OCI-LY7 (cell line): Measurements from ENCODE around the gene ECT2L. TPM values are rescaled to one million over a fixed set of nuclear protein-coding genes. Genes with fewer than 3 reads are reported as not detected.
A peak's percentile ranks its signal among the peaks of the same experiment; 100 is the strongest.

Source experiments
- BruUV-seq: library from RNA; stranded (reverse); fragments of 400-500 nt; replicated peaks from 2 replicates; lab custom pipeline; 2021; lab: Mats Ljungman, UMichigan
- CTCF ChIA-PET: fragments of 300-600 bp; sonication (Branson Sonifier 250); formaldehyde crosslinking; loops from one replicate; lab custom pipeline; 2022; ENCODE audit warnings: antibody characterized with exemption; ENCODE audit not compliant: unreplicated experiment; lab: Charles Lee
- POLR2A ChIA-PET: fragments of 300-600 bp; sonication (Branson Sonifier 250); formaldehyde crosslinking; loops from one replicate; lab custom pipeline; 2022; ENCODE audit warnings: antibody characterized with exemption; lab: Charles Lee
- DNase-seq: peaks from one replicate; pipeline ENCODE4 v3.0.0-alpha.2; 2015; ENCODE audit warnings: low spot score
- H2AFZ ChIP-seq: fragments of 200-600 bp; sonication (generic), shearing (Covaris generic); 2 replicates; pipeline ENCODE4 v1.6.1; 2014; ENCODE audit warnings: mild to moderate bottlenecking, antibody characterized with exemption, low read length, moderate library complexity
- H3K27ac ChIP-seq: fragments of 200-600 bp; sonication (generic); 2 replicates; pipeline ENCODE4 v1.5.1; 2014; ENCODE audit warnings: mixed run types, low read depth, mild to moderate bottlenecking, moderate library complexity, low read length, inconsistent platforms; ENCODE audit not compliant: poor library complexity, severe bottlenecking
- H3K36me3 ChIP-seq: fragments of 200-600 bp; sonication (generic); 2 replicates; pipeline ENCODE4 v1.6.1; 2014; ENCODE audit warnings: mild to moderate bottlenecking, antibody characterized with exemption, low read length, moderate library complexity, mixed read lengths; ENCODE audit not compliant: insufficient read depth
- H3K4me1 ChIP-seq: fragments of 200-600 bp; sonication (generic); 2 replicates; pipeline ENCODE4 v1.5.1; 2014; ENCODE audit warnings: mild to moderate bottlenecking, low read length; ENCODE audit not compliant: insufficient read depth, poor library complexity, severe bottlenecking
- H3K4me2 ChIP-seq: fragments of 200-600 bp; sonication (generic); 2 replicates; pipeline ENCODE4 v1.6.1; 2014; ENCODE audit warnings: mild to moderate bottlenecking, low read length
- H3K4me3 ChIP-seq: fragments of 200-600 bp; sonication (generic); 2 replicates; pipeline ENCODE4 v1.5.1; 2014; ENCODE audit warnings: mild to moderate bottlenecking, low read depth, low read length; ENCODE audit not compliant: poor library complexity, severe bottlenecking
- H3K79me2 ChIP-seq: fragments of 200-600 bp; sonication (generic); 2 replicates; pipeline ENCODE4 v1.6.1; 2016; ENCODE audit warnings: low read depth, mild to moderate bottlenecking, low read length, moderate library complexity, mixed read lengths; ENCODE audit not compliant: insufficient read depth
- H3K9me2 ChIP-seq: fragments of 200-600 bp; sonication (generic); 2 replicates; pipeline ENCODE4 v1.6.1; 2016; ENCODE audit warnings: mild to moderate bottlenecking, low read length, mixed read lengths; ENCODE audit not compliant: insufficient read depth
- H3K9me3 ChIP-seq: fragments of 200-600 bp; sonication (generic); 2 replicates; pipeline ENCODE4 v1.6.1; 2014; ENCODE audit warnings: mild to moderate bottlenecking, mixed run types, low read length, mixed read lengths
- H4K20me1 ChIP-seq: fragments of 200-600 bp; sonication (generic); 2 replicates; pipeline ENCODE4 v1.6.1; 2014; ENCODE audit warnings: mild to moderate bottlenecking, antibody characterized with exemption, low read length, moderate library complexity, mixed read lengths; ENCODE audit not compliant: insufficient read depth
- CTCF ChIP-seq: fragments of 200-600 bp; sonication (generic); conservative IDR thresholded peaks from 2 replicates; pipeline ENCODE4 v1.5.1; 2014; ENCODE audit warnings: mild to moderate bottlenecking, antibody characterized with exemption, low read length, moderate library complexity, mixed read lengths
- EZH2phosphoT487 ChIP-seq: fragments of 200-600 bp; sonication (generic); IDR thresholded peaks from 2 replicates; pipeline ENCODE4 v1.6.1; 2018; ENCODE audit warnings: low read depth, borderline replicate concordance, mild to moderate bottlenecking, mixed run types, antibody characterized with exemption, low read length, moderate library complexity, mixed read lengths
- intact Hi-C: fragments of 100-400 bp; cut with micrococcal nuclease; formaldehyde crosslinking; loops from one replicate; pipeline ENCODE4 v1.10.0; 2022; ENCODE audit not compliant: unreplicated experiment
- total RNA-seq, 2 experiments: library from RNA; depleted of rRNA in 1 of 2; stranded (reverse); fragments of >200 nt in 1 of 2; shearing (Covaris generic) in 1 of 2; gene quantifications; 2 replicates each; pipeline ENCODE4 v1.2.3, GENCODE V29; 2014 to 2022

The ECT2L gene
- total RNA-seq, 2 experiments from 2014 or later = not detected

GRCh38 chr6:138773177-138774091 lies 22.5 kb upstream of the ECT2L start, which contains the start of gene CCDC28A:
Gene CCDC28A, plus strand, starts transcription at chr6:138773769. Its CDS starts 2,352 bp downstream, at chr6:138776121.
- Histone ChIP-seq H3K4me1 (peaks cover 20% of the 10 kb centered on the region), H4K20me1 (no peaks in the 10 kb centered on the region), H3K9me3 (no peaks in the 10 kb centered on the region), H3K4me3 (peak within 1 kb of the TSS; percentile 99), H2AFZ (peak within 1 kb of the TSS; percentile 95), H3K36me3 (no peaks in the 10 kb centered on the region), H3K27ac (peak within 1 kb of the TSS; percentile 83), H3K4me2 (peak within 1 kb of the TSS; percentile 100), H3K9me2 (no peaks in the 10 kb centered on the region), H3K79me2 (peaks cover 18% of the 10 kb centered on the region; the same call in 1 of the 2 replicates)
- CTCF ChIA-PET = interaction anchor here (1.1 kb wide), 1 partner anchor 183 kb away, joined by 3 read pairs; no protein-coding TSS in a partner anchor
- intact Hi-C loops = loop anchor here (1.0 to 10.0 kb wide), 3 partner anchors 255 to 1539 kb away; partner anchors contain the start of genes ABRACL and CITED2
- no TSS peak for BruUV-seq
- POLR2A ChIA-PET = interaction anchor here (0.6 to 1.6 kb wide), 9 partner anchors 9 to 1936 kb away, joined by 3 to 6 read pairs (median 3); no protein-coding TSS in a partner anchor
- TF ChIP-seq EZH2phosphoT487 (no peak), CTCF (no peak)
- DNase-seq = peak; percentile 98

GRCh38 chr6:138774370-138774769 lies 21.5 kb upstream of the ECT2L start:
- DNase-seq = no peak
- ChIA-PET CTCF (no interaction called here), POLR2A (interaction anchor here (1.1 kb wide), 2 partner anchors 9 to 327 kb away, joined by 3 to 6 read pairs; no protein-coding TSS in a partner anchor)
- Histone ChIP-seq H3K9me3 (no peaks in the 10 kb centered on the region), H3K4me3 (peak overlapping the region; percentile 99), H4K20me1 (no peaks in the 10 kb centered on the region), H3K9me2 (no peaks in the 10 kb centered on the region), H3K4me1 (peaks cover 20% of the 10 kb centered on the region), H3K4me2 (peak overlapping the region; percentile 100), H2AFZ (peak overlapping the region; percentile 95), H3K27ac (no peak overlapping the region), H3K79me2 (peaks cover 18% of the 10 kb centered on the region; the same call in 1 of the 2 replicates), H3K36me3 (no peaks in the 10 kb centered on the region)
- intact Hi-C loops = loop anchor here (5.0 to 10.0 kb wide), 2 partner anchors 598 to 1540 kb away; partner anchors contain the start of gene CITED2
- no TSS peak for BruUV-seq
- no peak for TF ChIP-seq CTCF
- TF ChIP-seq EZH2phosphoT487 = no peak
